HG02678 (cell line): ENCODE data around the gene NAA10.

Experiments
- ATAC-seq: cut with Tn5 transposase; IDR thresholded peaks from one replicate; pipeline ENCODE4 v1.9.1; 2021; ENCODE audit warnings: mild to moderate bottlenecking, moderate library complexity; ENCODE audit not compliant: unreplicated experiment

The NAA10 gene

DNA sequence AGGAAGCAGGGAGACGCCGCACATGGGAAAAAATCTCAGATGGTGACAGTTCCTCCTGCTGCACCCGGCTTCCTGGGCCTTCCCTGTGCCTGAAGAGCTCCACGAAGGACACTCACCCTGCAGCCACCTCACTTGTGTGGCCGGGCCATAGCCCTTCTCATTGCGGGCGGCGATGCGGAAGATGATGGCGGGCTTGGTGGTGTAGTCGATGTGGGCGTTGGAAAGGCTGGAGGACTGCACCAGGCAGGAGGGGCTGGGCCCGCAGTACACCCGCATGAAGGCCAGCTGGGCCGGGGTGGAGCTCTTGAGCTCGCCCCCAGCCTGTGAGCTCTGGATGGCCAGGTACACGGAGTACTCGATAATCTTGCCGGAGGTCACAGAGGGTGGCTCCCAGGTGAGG lies 15.3 kb upstream of the NAA10 start:
- ATAC-seq, result no peak

GRCh38 chrX:153948847-153949805 lies 14.3 kb upstream of the NAA10 start:
- ATAC-seq, result no peak

DNA sequence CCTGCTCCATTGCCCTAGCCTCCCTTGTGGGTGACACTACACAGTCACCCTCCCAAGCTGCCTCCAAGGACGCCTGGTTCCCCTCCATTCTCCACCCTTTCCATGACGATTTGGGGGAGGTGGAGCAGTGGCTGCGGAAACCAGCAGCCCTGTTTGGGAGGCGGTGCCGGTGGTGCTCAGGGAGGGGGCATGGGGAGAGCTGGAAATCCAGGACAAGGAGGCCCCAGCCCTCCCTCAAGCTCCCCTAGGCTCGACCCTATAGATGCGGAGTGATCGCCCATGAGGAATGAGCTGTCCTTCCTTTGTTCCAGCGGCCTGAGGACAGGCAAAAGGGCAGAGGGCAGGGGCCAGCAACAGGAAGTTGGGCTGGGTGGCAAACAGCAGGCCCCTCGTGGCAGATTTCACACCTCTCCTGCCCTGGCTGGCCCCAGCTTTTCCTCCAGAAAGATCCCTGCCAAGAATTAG lies 13.2 kb upstream of the NAA10 start:
- ATAC-seq, result no peak

DNA sequence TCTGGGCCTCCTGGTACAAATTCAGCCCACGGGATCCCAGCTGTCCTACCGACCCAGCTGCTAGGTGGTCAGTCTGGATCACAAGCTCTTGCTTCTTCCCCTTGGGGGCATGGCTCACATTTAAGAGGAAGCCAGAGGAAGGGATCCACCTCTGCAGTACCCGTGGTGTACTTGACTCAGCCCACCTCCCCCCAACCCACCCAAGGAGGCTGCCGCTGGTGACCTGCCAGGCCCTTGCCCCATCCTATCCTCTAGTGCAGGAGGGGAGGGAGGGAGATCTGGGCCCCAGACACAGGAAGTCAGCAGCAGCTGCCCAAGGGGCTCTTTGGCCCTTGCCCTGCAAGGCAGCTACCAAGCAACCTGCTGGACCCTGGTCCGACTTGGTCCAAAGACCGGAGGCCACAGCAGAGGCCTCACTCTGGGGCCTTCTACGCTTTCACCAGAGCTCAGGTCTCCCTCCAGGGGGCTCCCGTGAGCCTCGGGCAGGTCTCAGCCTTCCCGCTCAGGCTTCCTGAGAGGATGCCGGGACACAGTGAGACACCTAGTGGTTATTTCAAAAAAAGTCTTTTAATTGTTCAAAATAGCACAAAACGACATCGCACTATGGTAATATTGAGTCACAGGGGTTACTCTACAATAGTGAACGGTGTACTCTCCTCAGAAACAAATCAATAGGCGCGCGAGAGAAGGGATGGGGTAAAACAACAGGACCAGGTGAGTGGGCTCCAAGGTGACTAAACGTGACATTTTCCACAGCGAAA lies 12.4 kb upstream of the NAA10 start:
- ATAC-seq, result peak; percentile 63

- no peak for ATAC-seq
Observed at GRCh38 chrX:153945956-153946943, 11.4 kb upstream of the NAA10 start.

DNA sequence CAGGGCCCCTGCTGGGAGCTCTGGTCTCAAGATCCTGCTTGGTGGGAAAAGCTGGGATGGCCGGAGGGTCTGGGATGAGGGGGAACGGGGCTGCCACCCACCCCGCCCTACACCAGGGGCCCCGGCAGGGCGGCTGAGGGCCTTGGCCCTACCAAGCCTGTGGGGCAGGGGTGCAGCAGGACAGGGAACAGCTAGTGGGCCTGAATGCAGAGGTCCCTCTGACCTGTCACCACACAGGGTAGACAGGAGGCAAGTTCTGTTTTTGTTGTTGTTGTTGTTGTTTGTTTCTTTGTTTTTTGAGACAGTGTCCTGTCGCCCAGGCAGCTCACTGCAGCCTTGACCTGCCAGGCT lies 9.9 kb upstream of the NAA10 start:
- ATAC-seq, result no peak

DNA sequence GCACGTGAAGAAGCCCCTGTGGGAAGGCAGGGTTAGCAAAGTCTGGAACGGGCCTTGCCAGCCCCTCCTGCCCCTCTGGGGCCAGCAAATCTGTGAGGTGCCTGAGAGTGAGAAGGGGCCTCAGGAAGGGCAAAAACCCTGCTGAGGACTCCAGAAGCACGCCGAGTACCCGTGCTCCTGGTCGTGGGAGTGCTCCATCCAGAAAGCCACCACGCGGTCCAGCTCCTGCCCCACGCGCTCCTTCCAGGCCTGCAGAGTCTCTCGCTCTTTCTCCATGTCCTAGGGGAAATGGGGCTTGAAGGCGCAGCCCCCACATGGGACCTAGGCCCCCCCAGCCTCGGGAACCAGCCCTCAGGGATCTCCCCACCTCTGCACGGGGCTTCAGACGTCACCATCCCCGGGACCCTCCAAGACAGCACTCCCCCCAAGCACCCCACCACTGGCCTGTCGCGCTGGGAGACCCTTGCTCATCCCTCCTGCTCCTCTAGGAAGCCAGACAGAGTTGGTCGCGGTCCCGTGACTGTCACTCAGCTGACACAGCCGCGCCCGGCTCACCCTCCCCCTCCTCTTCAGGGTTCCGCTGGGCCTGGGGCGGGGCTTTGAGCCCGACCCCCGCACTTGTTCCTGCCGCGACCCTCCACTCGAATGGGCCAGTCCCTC lies 9.4 kb upstream of the NAA10 start, which contains the start of gene RENBP:
RENBP (minus strand) TSS at position 504 of the 660 bp plus-strand sequence; CDS start at position 471, 33 bp downstream.
- no peak for ATAC-seq

DNA sequence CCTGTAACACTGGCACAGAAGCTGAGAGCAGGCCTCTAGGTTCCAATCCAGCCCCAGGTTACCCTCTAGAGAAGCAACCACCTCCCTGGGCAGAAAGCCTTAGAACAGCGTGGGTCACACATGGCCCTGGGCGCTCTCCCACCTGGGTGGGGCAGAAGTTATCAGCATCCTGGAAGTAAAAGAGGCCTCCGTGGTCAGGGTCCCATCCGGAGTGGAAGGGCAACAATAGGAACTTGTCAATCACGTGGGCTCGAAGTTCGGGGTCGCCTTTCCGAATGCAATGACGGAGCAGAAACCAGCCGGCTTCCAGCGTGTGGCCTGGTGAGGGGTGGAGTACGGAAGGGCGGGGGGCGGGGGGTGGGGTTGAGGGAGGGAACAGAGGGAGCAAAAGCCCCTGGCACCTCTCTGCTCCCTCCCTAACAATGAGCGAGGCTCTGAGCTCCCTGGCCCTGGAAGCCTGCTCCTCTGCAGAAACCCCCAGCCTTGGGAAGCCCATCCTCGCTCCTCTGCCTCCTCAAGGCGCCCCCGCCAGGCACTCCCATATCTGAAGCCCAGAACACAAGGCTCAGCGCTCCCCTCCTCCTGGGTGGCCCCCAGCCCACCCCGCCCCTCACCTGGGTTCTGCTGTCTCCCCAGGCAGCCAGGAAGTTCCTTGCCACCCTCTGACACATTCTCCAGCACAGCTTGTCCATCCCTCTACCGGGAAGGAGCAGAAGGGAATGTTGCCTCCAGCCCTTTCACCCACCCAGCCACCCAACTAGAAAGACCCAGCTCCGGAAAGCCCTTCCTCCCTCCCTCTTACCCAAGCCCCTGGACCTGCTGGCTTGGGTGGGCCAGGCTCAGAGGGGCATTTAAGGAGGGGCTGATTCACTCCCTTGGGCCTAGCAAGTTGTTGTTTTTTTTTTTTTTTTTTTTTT lies 6.8 kb upstream of the NAA10 start:
- no peak for ATAC-seq

GRCh38 chrX:153939573-153939972 lies 4.7 kb upstream of the NAA10 start:
- no peak for ATAC-seq

- ATAC-seq, result no peak
Observed at GRCh38 chrX:153938226-153938786, 3.5 kb upstream of the NAA10 start.

- ATAC-seq, result no peak
Observed at GRCh38 chrX:153937056-153937455, 2.2 kb upstream of the NAA10 start.

- no peak for ATAC-seq
Observed at GRCh38 chrX:153935326-153935851, 552 bp upstream of the NAA10 start.

- peak; percentile 9 for ATAC-seq
Observed at GRCh38 chrX:153934148-153934761, 582 bp downstream of the NAA10 start.

GRCh38 chrX:153933748-153934147 lies 1.1 kb downstream of the NAA10 start:
- no peak for ATAC-seq

DNA sequence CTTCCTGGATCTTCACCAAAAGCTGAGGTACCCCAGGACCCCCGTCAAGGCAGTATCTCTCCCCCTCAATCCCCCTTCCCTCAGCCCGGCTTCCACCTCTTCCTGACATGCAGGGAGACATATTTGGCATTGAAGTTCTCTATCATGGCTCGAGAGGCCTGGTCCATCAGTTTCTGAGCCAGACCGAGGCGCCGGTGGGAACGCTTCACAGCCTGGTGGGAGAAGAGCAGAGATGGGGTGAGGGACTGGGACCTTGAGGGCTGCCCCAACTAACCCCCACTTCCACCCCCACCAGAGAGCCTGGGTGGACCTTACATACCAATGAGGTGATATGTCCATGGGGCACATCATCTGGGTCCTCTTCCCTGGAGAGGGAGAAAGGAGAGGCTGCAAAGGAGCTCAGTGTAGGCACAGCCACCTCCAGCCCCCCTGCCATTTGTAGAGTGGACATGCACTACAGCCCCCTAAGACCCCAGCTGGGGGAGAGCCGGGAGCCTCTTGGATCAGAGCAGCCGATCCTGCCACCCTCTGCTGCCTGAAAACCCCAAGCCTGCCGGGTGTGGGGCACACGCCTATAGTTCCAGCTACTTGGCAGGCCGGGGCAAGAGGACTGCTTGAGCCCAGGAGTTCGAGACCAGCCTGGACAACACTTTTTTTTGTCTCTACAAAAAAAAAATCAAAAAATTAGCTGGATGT lies 2.5 kb downstream of the NAA10 start:
- no peak for ATAC-seq

- no peak for ATAC-seq
Observed at GRCh38 chrX:153931748-153932147, 3.1 kb downstream of the NAA10 start.

GRCh38 chrX:153931151-153931550 lies 3.7 kb downstream of the NAA10 start:
- ATAC-seq, result no peak
